Neural cell (in vitro differentiated cells): ENCODE measurements around the gene NCR2. TPM values are rescaled to one million over a fixed set of nuclear protein-coding genes. Genes with fewer than 3 reads are reported as not detected.

Experiments used
- H2AFZ ChIP-seq: fragments of 200-600, 300-800 bp; sonication (generic), shearing (Covaris generic); 2 replicates; pipeline ENCODE4 v1.6.0; 2014; ENCODE audit warnings: low read depth, mild to moderate bottlenecking, antibody characterized with exemption, low read length, moderate library complexity
- H3F3A ChIP-seq: fragments of 200-600 bp; shearing (Covaris generic); 2 replicates; pipeline ENCODE4 v1.6.1; 2016; ENCODE audit warnings: mild to moderate bottlenecking, moderate library complexity, mixed read lengths, antibody characterized with exemption, low read length; ENCODE audit not compliant: insufficient read depth, poor library complexity, severe bottlenecking
- H3K27ac ChIP-seq: fragments of 200-600, 300-800 bp; sonication (generic), shearing (Covaris generic); 2 replicates; pipeline ENCODE4 v1.5.1; 2014; ENCODE audit warnings: mild to moderate bottlenecking, low read length, moderate library complexity
- H3K27me3 ChIP-seq: fragments of 300-800, 200-600 bp; sonication (generic), shearing (Covaris generic); 2 replicates; pipeline ENCODE4 v1.6.0; 2014; ENCODE audit warnings: mild to moderate bottlenecking, low read depth, low read length, moderate library complexity; ENCODE audit not compliant: insufficient read depth
- H3K36me3 ChIP-seq: fragments of 300-800, 200-600 bp; sonication (generic), shearing (Covaris generic); 2 replicates; pipeline ENCODE4 v1.5.1; 2014; ENCODE audit warnings: mild to moderate bottlenecking, antibody characterized with exemption, low read length, moderate library complexity; ENCODE audit not compliant: insufficient read depth
- H3K4me2 ChIP-seq: fragments of 300-800, 200-600 bp; sonication (generic), shearing (Covaris generic); 2 replicates; pipeline ENCODE4 v1.6.0; 2014; ENCODE audit warnings: mild to moderate bottlenecking, low read length
- H3K4me3 ChIP-seq: fragments of 300-800, 200-600 bp; sonication (generic), shearing (Covaris generic); 2 replicates; pipeline ENCODE4 v1.5.1; 2014; ENCODE audit warnings: mild to moderate bottlenecking, low read length, moderate library complexity
- H3K79me2 ChIP-seq: fragments of 200-600 bp; shearing (Covaris generic); replicated peaks from 2 replicates; pipeline ENCODE4 v1.6.0; 2014; ENCODE audit warnings: mild to moderate bottlenecking, low read length, moderate library complexity; ENCODE audit not compliant: insufficient read depth
- H3K9ac ChIP-seq: fragments of 300-800, 200-600 bp; sonication (generic), shearing (Covaris generic); 2 replicates; pipeline ENCODE4 v1.6.1; 2016; ENCODE audit warnings: mild to moderate bottlenecking, low read length, mixed read lengths
- H3K9me2 ChIP-seq: fragments of 200-600 bp; shearing (Covaris generic); 2 replicates; pipeline ENCODE4 v1.6.1; 2016; ENCODE audit warnings: mild to moderate bottlenecking, low read length, mixed read lengths; ENCODE audit not compliant: insufficient read depth
- H3K9me3 ChIP-seq: fragments of 200-600, 300-800 bp; sonication (generic), shearing (Covaris generic); 2 replicates; pipeline ENCODE4 v1.6.1; 2016; ENCODE audit warnings: mild to moderate bottlenecking, mixed run types, low read length, moderate library complexity, mixed read lengths
- H4K20me1 ChIP-seq: fragments of 200-600 bp; shearing (Covaris generic); 2 replicates; pipeline ENCODE4 v1.6.1; 2016; ENCODE audit warnings: mild to moderate bottlenecking, mixed run types; ENCODE audit not compliant: insufficient read depth
- EP300 ChIP-seq: fragments of 450-650 bp; conservative IDR thresholded peaks from 2 replicates; pipeline ENCODE4 v1.6.1; 2014; ENCODE audit warnings: antibody characterized with exemption, mild to moderate bottlenecking, moderate library complexity; ENCODE audit not compliant: poor library complexity, severe bottlenecking
- EZH2 ChIP-seq: fragments of 200-600, 300-800 bp; shearing (Covaris generic), sonication (generic); IDR thresholded peaks from 2 replicates; pipeline ENCODE4 v1.6.1; 2014; ENCODE audit warnings: antibody characterized with exemption, low read length, borderline replicate concordance, mild to moderate bottlenecking; ENCODE audit not compliant: insufficient read depth, poor library complexity, severe bottlenecking
- MXI1 ChIP-seq: fragments of 450-650 bp; conservative IDR thresholded peaks from 2 replicates; pipeline ENCODE4 v1.6.1; 2014; ENCODE audit warnings: antibody characterized with exemption, mild to moderate bottlenecking; ENCODE audit not compliant: poor library complexity, severe bottlenecking
- POLR2AphosphoS5 ChIP-seq: IDR thresholded peaks from 2 replicates; pipeline ENCODE4 v1.6.1; 2012
- RAD21 ChIP-seq: fragments of 450-650 bp; conservative IDR thresholded peaks from 2 replicates; pipeline ENCODE4 v1.6.1; 2014; ENCODE audit warnings: antibody characterized with exemption, mild to moderate bottlenecking, moderate library complexity
- SMC3 ChIP-seq: fragments of 450-650 bp; conservative IDR thresholded peaks from 2 replicates; pipeline ENCODE4 v1.6.1; 2014; ENCODE audit warnings: antibody characterized with exemption, mild to moderate bottlenecking, moderate library complexity; ENCODE audit not compliant: poor library complexity
- TAF1 ChIP-seq: IDR thresholded peaks from 2 replicates; pipeline ENCODE4 v1.6.1; 2012; ENCODE audit warnings: low read depth
- polyA plus RNA-seq: library from polyadenylated mRNA; depleted of rRNA; stranded (reverse); fragments of >200 nt; gene quantifications from 2 replicates; pipeline ENCODE4 v1.2.3, GENCODE V29; 2014
- TF ChIP-seq, protein P1 (sequence below): IDR thresholded peaks from 2 replicates; pipeline ENCODE4 v1.6.1; 2012; ENCODE audit warnings: borderline replicate concordance
- TF ChIP-seq, protein P2 (sequence below): fragments of 450-650 bp; IDR thresholded peaks from 2 replicates; pipeline ENCODE4 v1.5.1; 2014; ENCODE audit warnings: antibody characterized with exemption, mild to moderate bottlenecking, moderate library complexity; ENCODE audit not compliant: poor library complexity, severe bottlenecking

Gene NCR2
- polyA plus RNA-seq, 1 donor from 2014 or later = not detected

DNA sequence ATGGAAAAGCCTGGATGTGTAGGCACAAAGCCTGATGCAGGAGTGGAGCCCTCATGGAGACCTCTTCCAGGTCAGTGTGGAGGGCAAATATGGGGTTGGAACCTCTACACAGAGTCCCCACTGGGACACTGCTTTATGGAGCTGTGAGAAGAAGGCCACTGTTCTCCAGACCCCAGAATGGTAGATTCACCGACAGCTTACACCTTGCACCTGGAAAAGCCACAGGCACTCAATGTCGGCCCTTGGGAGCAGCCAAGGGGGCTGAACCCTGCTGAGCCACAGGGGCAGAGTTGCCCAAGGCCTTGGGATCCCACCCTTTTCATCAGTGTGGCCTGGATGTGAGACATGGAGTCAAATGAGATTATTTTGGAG lies 24.9 kb downstream of the NCR2 start:
- H3K4me3 ChIP-seq = no peak overlapping the region
- TF ChIP-seq EP300 (no peak), TAF1 (no peak), POLR2AphosphoS5 (no peak), MXI1 (no peak), RAD21 (no peak), EZH2 (no peak), SMC3 (no peak)
- TF ChIP-seq, protein P1, sequence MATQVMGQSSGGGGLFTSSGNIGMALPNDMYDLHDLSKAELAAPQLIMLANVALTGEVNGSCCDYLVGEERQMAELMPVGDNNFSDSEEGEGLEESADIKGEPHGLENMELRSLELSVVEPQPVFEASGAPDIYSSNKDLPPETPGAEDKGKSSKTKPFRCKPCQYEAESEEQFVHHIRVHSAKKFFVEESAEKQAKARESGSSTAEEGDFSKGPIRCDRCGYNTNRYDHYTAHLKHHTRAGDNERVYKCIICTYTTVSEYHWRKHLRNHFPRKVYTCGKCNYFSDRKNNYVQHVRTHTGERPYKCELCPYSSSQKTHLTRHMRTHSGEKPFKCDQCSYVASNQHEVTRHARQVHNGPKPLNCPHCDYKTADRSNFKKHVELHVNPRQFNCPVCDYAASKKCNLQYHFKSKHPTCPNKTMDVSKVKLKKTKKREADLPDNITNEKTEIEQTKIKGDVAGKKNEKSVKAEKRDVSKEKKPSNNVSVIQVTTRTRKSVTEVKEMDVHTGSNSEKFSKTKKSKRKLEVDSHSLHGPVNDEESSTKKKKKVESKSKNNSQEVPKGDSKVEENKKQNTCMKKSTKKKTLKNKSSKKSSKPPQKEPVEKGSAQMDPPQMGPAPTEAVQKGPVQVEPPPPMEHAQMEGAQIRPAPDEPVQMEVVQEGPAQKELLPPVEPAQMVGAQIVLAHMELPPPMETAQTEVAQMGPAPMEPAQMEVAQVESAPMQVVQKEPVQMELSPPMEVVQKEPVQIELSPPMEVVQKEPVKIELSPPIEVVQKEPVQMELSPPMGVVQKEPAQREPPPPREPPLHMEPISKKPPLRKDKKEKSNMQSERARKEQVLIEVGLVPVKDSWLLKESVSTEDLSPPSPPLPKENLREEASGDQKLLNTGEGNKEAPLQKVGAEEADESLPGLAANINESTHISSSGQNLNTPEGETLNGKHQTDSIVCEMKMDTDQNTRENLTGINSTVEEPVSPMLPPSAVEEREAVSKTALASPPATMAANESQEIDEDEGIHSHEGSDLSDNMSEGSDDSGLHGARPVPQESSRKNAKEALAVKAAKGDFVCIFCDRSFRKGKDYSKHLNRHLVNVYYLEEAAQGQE = no peak
- TF ChIP-seq, protein P2, sequence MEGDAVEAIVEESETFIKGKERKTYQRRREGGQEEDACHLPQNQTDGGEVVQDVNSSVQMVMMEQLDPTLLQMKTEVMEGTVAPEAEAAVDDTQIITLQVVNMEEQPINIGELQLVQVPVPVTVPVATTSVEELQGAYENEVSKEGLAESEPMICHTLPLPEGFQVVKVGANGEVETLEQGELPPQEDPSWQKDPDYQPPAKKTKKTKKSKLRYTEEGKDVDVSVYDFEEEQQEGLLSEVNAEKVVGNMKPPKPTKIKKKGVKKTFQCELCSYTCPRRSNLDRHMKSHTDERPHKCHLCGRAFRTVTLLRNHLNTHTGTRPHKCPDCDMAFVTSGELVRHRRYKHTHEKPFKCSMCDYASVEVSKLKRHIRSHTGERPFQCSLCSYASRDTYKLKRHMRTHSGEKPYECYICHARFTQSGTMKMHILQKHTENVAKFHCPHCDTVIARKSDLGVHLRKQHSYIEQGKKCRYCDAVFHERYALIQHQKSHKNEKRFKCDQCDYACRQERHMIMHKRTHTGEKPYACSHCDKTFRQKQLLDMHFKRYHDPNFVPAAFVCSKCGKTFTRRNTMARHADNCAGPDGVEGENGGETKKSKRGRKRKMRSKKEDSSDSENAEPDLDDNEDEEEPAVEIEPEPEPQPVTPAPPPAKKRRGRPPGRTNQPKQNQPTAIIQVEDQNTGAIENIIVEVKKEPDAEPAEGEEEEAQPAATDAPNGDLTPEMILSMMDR = no peak
- no peaks in the 10 kb centered on the region for H4K20me1 ChIP-seq
- no peaks in the 10 kb centered on the region for H3F3A ChIP-seq
- H2AFZ ChIP-seq = no peak overlapping the region
- no peak overlapping the region for H3K9ac ChIP-seq
- no peaks in the 10 kb centered on the region for H3K79me2 ChIP-seq
- H3K27ac ChIP-seq = no peak overlapping the region
- no peak overlapping the region for H3K4me2 ChIP-seq
- H3K9me3 ChIP-seq = peaks cover 19% of the 10 kb centered on the region
- no peaks in the 10 kb centered on the region for H3K9me2 ChIP-seq
- H3K36me3 ChIP-seq = no peaks in the 10 kb centered on the region
- peaks cover 9% of the 10 kb centered on the region for H3K27me3 ChIP-seq

DNA sequence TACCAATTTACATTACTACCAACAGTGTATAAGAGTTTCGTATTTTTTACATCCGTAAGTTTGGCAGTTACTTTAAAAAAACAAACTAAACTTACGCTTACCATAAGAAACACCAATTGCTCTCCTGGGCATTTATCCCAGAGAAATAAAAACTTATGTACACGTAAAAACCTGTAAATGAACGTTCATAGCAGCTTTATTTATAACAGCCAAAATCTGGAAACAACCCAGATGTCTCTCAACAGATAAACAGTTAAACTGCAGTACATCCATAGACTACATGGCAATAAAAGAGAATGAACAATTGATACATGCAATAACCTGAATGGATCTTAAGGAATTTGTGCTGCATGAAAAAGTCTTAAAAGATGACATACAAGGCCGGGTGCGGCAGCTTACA lies 30.7 kb downstream of the NCR2 start:
- peaks cover 7% of the 10 kb centered on the region for H3K9me3 ChIP-seq
- TF ChIP-seq, protein P2 = no peak
- TF ChIP-seq SMC3 (no peak), POLR2AphosphoS5 (no peak), EP300 (no peak), RAD21 (no peak), TAF1 (no peak), EZH2 (no peak), MXI1 (no peak)
- TF ChIP-seq, protein P1 = no peak
- H3K79me2 ChIP-seq = peaks cover 10% of the 10 kb centered on the region
- H3K36me3 ChIP-seq = no peaks in the 10 kb centered on the region
- no peak overlapping the region for H3K4me2 ChIP-seq
- H3K9me2 ChIP-seq = no peaks in the 10 kb centered on the region
- H3F3A ChIP-seq = peaks cover 4% of the 10 kb centered on the region
- no peak overlapping the region for H3K9ac ChIP-seq
- H4K20me1 ChIP-seq = no peaks in the 10 kb centered on the region
- peaks cover 49% of the 10 kb centered on the region for H3K27me3 ChIP-seq
- no peak overlapping the region for H3K4me3 ChIP-seq
- no peak overlapping the region for H3K27ac ChIP-seq
- no peak overlapping the region for H2AFZ ChIP-seq
